HG03469 (cell line): Measurements from ENCODE around the gene NARS2.
"Not testable (repeated sequence)": the region's sequence is repeated elsewhere in the genome, so short reads cannot be mapped to it uniquely, and the experiment has no call there.

ENCODE experiments used
- ATAC-seq: cut with Tn5 transposase; IDR thresholded peaks from one replicate; pipeline ENCODE4 v1.9.1; 2021; ENCODE audit warnings: mild to moderate bottlenecking, moderate library complexity, moderate number of reproducible peaks; ENCODE audit not compliant: unreplicated experiment

Gene NARS2

DNA sequence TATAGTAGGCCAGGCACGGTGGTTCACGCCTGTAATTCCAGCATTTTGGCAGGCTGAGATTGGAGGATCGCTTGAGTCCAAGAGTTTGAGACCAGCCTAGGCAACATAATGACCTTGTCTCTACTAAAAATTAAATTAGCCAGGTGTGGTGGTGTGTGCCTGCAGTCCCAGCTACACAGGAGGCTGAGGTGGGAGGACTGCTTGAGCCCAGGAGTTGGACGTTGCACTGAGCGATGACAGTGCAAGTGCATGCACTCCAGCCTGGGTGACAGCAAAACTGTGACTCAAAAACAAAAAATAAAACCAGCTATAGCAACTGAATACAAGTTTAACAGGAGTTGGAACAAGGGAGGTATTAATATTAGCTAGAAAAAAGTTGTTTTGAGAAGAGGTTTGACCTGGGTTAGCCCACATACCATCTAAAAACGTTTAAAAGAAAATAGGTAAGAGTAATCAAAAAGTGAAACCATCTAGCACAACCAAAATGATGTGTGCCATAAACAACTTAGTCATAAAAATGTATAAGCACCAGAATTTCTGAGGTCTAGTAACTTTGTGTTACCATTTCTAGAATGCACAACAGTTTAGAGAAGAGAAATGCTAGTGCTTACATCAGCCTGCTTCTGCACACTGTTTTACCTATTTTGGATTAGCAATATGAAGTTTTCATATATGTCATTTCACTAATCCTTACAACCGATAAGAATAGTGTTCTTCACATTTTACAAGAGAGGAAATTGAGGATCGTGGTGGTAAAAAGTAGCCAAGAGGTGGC is 26.5 kb downstream of the NARS2 start:
- no peak for ATAC-seq

GRCh38 chr11:78542007-78542406 is 32.7 kb downstream of the NARS2 start:
- no peak for ATAC-seq

- ATAC-seq: no peak
Measured at GRCh38 chr11:78541537-78541936, 33.1 kb downstream of the NARS2 start.

DNA sequence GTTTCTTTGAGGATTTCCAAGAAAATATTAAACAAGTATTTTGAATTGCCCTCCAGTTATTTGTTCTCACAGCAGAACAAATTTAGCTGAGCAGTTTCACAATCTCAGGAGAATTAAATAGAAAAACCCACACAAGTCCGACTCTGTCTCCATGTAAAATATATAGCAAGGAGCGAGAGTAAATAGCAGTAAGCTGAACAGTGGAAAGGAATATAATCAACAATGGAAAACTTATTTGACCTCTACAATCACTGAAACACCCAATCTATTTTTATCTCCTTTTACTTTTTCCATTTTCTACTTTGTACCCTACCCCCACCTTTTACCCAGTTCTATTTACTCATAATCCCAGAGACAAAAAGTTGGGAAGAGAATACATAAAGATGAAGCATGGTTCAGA is 34.4 kb downstream of the NARS2 start:
- no peak for ATAC-seq

- no peak for ATAC-seq
Measured at GRCh38 chr11:78539506-78539905, 35.2 kb downstream of the NARS2 start.

- ATAC-seq: no peak
Measured at GRCh38 chr11:78536933-78537332, 37.7 kb downstream of the NARS2 start.

DNA sequence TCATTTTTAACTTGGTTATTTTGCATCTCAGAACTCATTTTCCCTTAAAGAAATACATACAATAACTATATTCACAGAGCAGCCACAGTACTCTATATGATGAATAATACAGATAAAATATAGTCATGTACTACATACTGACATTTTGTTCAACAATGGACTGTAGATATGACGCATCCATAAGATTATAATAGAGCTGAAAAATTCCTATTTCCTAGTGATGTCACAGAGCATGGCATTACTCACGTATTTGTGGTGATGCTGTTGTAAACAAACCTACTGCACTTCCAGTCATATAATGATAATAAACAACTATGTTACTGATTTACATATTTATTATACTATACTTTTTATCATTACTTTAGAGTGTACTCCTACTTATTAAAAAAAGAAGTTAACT is 38.7 kb downstream of the NARS2 start:
- no peak for ATAC-seq

DNA sequence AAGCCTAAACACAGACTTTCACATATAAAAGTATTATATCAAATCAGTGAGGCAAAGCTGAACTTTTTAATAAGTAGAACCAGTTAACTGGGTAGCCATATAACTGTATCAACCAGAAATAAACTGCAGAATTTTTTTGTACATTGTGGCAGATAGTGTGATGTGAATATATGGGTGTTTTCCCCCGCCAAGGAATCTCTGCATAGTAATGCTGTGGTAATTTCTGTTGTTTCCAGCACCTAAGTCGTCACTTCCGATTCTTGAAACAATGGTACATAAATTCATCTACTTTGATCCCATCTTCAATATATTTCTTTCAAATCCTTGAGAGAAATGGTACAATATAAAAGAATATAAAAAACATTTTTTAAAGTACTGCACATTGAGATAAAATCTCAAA is 39.6 kb downstream of the NARS2 start:
- ATAC-seq: no peak

DNA sequence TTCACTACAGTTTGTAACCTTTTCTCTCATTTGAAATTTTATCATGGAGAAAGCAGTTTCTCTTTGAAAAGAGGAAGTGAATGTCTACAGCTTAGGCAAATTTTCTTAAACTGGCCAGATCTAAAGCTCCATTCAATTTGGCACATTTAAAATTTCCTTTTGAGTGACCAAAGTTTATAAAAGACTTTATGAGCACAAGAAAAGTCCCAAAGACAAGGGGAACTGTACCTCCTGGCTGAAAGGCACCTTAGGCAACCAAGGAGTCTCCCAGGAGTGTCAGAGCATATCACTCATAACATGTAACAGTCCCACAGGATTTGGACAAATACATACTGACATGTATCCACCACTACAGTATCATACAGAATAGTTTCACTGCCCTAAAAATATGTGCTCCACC is 41.3 kb downstream of the NARS2 start:
- ATAC-seq: no peak

- ATAC-seq: no peak
Measured at GRCh38 chr11:78532991-78533390, 41.7 kb downstream of the NARS2 start.

GRCh38 chr11:78526497-78527146 is 48.0 kb downstream of the NARS2 start:
- no peak for ATAC-seq

GRCh38 chr11:78525720-78526119 is 48.9 kb downstream of the NARS2 start:
- no peak for ATAC-seq

DNA sequence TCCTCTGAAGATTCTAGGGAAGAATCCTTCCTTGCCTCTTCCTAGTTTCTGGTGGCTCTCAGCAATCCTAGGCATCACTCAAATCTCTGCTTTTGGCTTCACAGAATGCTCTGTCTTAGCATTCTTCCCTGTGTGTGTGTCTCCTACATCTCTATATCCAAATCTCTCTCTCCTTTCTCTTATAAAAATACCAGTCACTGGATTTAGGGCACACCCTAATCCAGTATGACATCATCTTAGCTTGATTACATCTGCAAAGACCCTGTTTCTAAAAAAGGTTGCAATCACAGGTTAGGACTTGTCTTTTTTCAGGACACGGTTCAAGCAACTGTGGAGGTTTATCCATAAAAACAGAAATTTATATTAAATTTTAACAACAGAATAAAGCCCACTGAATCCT is 54.4 kb downstream of the NARS2 start:
- no peak for ATAC-seq

DNA sequence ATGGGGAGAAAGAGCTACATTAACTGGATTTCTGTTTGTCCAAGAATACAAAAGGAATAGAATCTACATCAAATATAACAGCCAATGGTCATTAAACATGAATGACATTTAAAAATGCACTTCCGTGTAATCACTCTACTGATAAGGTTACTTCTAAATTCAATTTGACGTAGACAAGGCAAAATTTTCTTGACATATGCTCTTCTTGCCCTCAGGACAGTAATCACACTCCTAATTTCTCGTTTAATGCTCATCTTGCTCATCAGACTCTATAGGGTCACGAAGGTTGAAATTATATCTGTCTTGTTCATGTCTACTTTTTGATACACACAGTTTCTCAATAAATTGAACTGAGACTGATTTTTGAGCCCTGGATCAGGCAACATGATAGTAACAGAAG is 58.4 kb downstream of the NARS2 start:
- ATAC-seq: no peak

GRCh38 chr11:78514922-78515502 is 59.7 kb downstream of the NARS2 start:
- ATAC-seq: no peak

DNA sequence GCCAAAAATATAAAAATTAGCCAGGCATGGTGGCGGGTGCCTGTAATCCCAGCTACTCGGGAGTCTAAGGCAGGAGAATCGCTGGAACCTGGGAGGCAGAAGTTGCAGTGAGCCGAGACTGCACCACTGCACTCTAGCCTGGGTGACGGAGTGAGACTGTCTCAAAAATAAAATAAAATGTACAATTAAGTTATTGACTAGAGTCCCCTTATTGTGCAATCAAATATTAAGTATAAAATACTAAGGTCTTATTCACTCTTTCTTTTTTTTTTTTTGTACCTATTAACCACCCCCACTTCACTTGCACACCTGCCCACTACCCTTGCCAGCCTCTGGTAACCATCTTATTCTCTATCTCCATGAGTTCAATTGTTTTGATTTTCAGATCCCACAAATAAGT is 61.6 kb downstream of the NARS2 start:
- ATAC-seq: not testable (repeated sequence)

DNA sequence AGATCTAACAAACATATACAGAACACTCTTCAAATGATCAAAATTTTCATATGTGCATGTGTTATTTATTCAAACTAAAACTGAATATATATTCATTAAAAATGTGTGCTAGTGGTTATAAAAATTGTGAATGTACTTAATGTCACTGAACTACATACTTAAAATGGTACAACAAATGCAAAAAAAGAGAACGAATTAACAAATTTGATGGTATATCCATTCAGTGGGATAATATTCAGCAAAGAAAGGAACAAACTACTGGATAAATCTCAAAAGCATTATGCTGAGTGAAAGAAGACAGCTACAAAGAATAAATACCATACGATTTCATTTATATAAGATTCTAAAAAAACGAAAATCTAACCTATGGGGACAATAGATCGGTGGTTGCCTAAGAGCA is 64.1 kb downstream of the NARS2 start:
- no peak for ATAC-seq

GRCh38 chr11:78510025-78510596 is 64.6 kb downstream of the NARS2 start:
- no peak for ATAC-seq

GRCh38 chr11:78504708-78505107 is 70.0 kb downstream of the NARS2 start:
- no peak for ATAC-seq

DNA sequence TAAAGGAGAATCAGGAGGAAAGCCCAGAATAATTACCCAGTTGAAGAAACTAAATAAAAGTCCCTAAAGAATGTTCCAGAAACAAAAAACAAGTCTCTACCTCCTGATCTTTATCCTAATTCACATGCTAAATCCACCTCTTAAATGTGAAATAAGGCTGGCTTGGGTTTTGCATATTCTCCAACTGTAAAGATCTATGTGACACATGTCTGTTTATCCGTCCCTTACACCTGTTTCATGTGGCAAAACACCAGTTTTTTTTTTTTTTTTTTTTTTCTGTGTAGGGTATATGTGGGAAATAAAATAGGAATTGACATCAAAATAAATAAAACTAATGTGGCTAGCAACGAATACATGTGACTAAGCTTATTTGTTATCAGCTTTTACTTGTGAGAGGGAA is 70.5 kb downstream of the NARS2 start:
- ATAC-seq: no peak

GRCh38 chr11:78499971-78500370 is 74.7 kb downstream of the NARS2 start:
- no peak for ATAC-seq

GRCh38 chr11:78497293-78497692 is 77.4 kb downstream of the NARS2 start:
- ATAC-seq: no peak
